22Rv1 (cell line): ENCODE measurements around the gene SPINT4.
A peak's percentile ranks its signal among the peaks of the same experiment; 100 is the strongest.
"Not testable (repeated sequence)": the region's sequence is repeated elsewhere in the genome, so short reads cannot be mapped to it uniquely, and the experiment has no call there.

Experiments used
- H3K27ac ChIP-seq: fragments of 450-650 bp; 2 replicates; pipeline ENCODE4 v1.5.1; 2017
- ZFX ChIP-seq: fragments of 450-650 bp; IDR thresholded peaks from 2 replicates; pipeline ENCODE4 v1.6.1; 2017; ENCODE audit warnings: antibody characterized with exemption, borderline replicate concordance
- TF ChIP-seq, protein P1 (sequence below): fragments of 450-650 bp; IDR thresholded peaks from 2 replicates; pipeline ENCODE4 v1.5.1; 2017; ENCODE audit warnings: mild to moderate bottlenecking

Gene SPINT4

DNA sequence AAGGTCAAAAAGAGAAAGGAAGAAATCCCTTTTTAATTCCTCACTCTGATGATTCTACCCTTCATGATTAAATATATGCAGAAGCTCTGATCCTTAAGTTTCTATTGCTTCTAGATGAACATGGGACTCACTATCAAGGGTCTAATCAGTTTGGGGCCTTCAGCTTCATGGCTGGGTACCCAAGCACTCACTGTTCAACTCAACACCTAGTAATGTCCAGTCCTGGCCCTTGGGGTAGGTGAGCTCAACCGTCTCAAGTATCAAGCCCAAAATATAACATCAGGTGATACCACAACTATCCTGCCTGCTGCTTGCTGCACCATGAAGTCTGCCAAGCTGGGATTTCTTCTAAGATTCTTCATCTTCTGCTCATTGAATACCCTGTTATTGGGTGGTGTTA lies at the start of gene SPINT4:
Gene SPINT4 (plus strand): TSS at position 301 of the 400 bp plus-strand sequence. CDS start 21 bp downstream, at position 322.
- no peak within 1 kb of the TSS for H3K27ac ChIP-seq
- TF ChIP-seq ZFX, result no peak
- TF ChIP-seq, protein P1, sequence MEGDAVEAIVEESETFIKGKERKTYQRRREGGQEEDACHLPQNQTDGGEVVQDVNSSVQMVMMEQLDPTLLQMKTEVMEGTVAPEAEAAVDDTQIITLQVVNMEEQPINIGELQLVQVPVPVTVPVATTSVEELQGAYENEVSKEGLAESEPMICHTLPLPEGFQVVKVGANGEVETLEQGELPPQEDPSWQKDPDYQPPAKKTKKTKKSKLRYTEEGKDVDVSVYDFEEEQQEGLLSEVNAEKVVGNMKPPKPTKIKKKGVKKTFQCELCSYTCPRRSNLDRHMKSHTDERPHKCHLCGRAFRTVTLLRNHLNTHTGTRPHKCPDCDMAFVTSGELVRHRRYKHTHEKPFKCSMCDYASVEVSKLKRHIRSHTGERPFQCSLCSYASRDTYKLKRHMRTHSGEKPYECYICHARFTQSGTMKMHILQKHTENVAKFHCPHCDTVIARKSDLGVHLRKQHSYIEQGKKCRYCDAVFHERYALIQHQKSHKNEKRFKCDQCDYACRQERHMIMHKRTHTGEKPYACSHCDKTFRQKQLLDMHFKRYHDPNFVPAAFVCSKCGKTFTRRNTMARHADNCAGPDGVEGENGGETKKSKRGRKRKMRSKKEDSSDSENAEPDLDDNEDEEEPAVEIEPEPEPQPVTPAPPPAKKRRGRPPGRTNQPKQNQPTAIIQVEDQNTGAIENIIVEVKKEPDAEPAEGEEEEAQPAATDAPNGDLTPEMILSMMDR, result no peak

DNA sequence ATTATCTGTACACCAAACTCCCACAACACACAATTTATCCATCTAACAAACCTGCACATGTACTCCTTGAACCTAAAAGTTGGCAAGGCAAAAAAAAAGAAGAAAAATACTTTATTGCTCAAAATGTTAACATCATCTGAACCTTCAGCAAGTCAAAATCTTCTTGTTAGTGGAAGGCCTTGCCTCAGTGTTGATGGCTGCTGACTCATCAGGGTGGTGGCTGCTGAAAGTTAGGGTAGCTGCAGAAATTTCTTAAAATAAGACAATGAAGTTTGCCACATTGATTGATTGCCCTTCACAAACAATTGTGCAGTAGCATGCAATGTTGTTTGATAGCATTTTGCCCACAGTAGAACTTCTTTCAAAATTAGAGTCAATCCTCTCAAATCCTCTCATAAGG lies 49.4 kb upstream of the SPINT4 start:
- TF ChIP-seq, protein P1, result no peak
- no peak for TF ChIP-seq ZFX
- no peak overlapping the region for H3K27ac ChIP-seq

DNA sequence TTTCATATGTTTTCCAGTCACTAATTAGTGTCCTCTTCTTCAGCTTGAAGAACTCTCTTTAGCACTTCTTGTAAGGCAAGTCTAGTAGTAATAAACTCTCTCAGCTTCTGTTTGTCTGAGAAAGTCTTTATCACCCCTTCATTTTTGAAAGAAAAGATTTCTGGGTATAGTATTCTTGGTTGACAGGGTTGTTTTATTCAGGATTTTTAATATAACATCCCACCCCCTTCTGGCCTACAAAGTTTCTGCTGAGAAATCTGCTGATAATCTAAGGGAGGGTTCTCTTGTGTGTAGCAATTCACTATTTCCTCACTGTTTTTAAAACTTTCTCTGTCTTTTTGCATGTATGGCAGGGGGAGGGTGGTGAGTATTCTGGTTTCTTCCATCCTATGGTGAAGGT lies 42.5 kb upstream of the SPINT4 start:
- no peak for TF ChIP-seq ZFX
- TF ChIP-seq, protein P1, result no peak
- no peak overlapping the region for H3K27ac ChIP-seq

DNA sequence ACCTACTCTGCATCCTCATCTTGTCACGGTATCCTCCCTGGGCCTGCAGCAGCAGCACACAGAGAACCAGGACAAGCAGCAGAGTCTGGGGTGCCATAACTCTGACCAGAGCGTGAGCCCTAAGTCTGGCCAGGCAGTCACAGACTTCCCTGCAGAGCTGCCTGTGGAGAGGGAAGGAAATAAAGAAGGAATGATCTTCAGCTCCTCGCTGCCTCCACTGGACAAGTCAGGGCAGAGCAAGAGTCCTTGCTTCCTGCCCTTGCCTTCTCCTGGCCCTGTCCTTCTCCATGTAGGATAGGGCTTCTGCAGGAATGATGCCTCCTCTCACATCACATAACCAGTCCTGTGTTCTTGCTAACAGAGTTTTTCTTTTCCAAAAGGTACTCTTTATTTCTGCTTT lies 36.3 kb upstream of the SPINT4 start:
- no peak overlapping the region for H3K27ac ChIP-seq
- TF ChIP-seq, protein P1, result 0 out of 2 replicates have a peak, but pooled peaks have one; percentile 6
- TF ChIP-seq ZFX, result no peak

DNA sequence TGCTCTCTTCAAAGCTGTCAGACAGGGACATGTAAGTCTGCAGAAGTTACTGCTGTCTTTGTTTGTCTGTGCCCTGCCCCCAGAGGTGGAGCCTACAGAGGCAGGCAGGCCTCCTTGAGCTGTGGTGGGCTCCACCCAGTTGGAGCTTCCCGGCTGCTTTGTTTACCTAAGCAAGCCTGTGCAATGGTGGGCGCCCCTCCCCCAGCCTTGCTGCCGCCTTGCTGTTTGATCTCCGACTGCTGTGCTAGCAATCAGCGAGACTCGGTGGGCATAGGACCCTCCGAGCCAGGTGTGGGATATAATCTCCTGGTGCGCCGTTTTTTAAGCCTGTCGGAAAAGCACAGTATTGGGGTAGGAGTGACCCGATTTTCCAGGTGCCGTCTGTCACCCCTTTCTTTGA lies 28.8 kb upstream of the SPINT4 start:
- H3K27ac ChIP-seq, result not testable (repeated sequence)

DNA sequence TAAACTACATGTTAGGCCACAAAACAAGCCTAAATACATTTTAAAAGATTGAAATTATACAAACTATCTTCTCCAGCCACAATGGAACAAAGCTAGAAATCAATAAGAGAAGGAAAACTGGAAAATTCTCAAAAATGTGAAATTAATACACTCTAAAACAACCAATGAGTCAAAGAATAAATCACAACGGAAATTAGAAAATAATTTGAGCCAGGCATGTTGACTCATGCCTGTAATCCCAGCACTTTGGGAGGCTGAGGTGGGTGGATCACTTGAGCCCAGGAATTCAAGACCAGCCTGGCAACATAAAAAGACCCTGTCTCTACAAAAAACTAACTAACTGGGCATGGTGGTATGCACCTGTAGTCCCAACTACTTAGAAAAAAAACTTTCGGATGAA lies 26.7 kb upstream of the SPINT4 start:
- H3K27ac ChIP-seq, result no peak overlapping the region
- TF ChIP-seq, protein P1, result no peak
- no peak for TF ChIP-seq ZFX

DNA sequence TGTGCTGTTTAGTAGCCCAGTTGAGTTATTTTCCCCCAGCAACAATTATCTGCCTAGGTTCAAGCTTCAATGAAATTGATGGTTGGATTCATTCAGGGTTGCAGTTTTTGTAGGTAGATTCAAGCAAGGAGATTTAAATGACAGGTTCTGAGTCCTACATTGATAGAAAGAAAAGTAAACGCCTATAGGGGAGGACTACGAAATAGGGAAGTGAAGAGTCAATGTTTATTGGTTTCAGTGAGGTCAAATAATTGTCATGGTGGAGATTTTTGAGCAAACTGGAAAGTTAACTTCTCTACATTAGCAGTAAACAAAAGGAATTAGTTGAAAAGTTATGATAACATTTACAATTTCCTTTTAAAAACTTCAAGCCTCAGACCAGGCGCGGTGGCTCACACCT lies 21.0 kb upstream of the SPINT4 start:
- H3K27ac ChIP-seq, result no peak overlapping the region
- TF ChIP-seq, protein P1, result no peak
- TF ChIP-seq ZFX, result no peak

DNA sequence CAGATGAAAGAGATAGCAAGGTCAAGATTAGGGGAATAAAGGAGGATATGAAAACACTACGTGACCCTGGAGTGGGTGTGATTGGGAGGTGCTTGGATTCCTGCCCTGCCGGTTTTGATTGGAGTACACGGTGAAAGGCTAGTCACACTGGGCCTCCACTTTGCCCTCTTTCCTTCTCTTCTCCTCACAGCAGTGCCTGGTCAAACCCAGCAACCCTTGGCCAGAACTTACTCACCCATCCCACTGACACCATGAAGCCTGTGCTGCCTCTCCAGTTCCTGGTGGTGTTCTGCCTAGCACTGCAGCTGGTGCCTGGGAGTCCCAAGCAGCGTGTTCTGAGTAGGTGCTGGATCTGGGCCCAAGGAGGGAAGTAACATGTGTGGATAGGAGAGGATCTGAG lies 20.3 kb upstream of the SPINT4 start, which contains the start of gene WFDC13:
Gene WFDC13 (plus strand): TSS at position 166 of the 400 bp plus-strand sequence. CDS start 86 bp downstream, at position 252.
- H3K27ac ChIP-seq, result no peak within 1 kb of the TSS
- TF ChIP-seq, protein P1, result no peak
- no peak for TF ChIP-seq ZFX
